Right lobe of liver (tissue), 4 donors: ENCODE data around the gene CLEC16A.

Experiments used
- POLR2A ChIP-seq: fragments of 450-650 bp; IDR thresholded peaks from one replicate; pipeline ENCODE4 v1.6.1; 2017; ENCODE audit warnings: antibody characterized with exemption, mild to moderate bottlenecking
- TF ChIP-seq, protein P1 (sequence below), 4 donors: fragments of 200-600 bp in 3 of 4; fragments of 450-650 bp in 1 of 4; IDR thresholded peaks; one replicate each; pipeline versions ENCODE4 v1.5.1 to v1.8.0; 2016 to 2022; ENCODE audit warnings: antibody characterized with exemption in 4 of 4, mild to moderate bottlenecking in 2 of 4
- donor health status: DM: no; HTN: no; CAD: no.
- donor health status: DM: no; HTN: no; CAD: no.
- donor health status: DM: no; HTN: yes; CAD: no.

DNA sequence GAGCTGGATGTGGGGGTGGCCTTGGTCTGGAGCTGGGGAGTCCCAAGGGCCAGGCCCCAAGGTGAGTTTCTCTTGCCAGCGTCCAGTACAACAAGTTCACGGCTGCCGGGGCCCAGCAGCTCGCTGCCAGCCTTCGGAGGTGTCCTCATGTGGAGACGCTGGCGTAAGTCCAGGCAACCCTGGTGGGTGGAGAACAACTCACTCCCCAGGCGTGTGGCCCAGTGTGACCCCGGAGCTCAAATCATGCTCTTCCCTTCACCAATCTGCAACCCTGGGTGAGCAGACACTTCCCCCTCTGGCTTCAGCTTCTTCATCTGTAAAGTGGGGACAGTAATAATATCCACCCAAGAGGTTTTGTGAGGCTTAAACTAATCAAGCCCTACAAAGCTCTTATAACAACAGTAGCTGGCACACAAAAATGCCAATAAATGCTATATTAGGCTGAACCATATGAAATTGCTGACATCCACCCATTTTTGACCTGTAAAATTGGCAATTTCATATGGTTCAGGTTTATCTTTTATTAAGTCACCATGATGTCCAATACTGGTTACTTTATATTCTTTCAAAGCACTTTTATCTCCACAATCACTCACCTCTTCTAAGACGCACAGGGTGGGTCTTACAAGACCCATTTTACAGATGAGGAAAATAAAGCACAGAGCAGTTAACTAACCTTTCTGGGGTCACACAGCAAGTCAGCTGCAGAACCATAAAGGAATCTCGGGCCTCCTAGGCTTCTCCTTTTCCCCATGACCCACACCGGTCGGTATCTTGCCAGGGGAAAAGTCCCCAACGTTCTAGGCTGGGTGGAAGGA lies 21.8 kb upstream of the CLEC16A start:
- TF ChIP-seq, protein P1, sequence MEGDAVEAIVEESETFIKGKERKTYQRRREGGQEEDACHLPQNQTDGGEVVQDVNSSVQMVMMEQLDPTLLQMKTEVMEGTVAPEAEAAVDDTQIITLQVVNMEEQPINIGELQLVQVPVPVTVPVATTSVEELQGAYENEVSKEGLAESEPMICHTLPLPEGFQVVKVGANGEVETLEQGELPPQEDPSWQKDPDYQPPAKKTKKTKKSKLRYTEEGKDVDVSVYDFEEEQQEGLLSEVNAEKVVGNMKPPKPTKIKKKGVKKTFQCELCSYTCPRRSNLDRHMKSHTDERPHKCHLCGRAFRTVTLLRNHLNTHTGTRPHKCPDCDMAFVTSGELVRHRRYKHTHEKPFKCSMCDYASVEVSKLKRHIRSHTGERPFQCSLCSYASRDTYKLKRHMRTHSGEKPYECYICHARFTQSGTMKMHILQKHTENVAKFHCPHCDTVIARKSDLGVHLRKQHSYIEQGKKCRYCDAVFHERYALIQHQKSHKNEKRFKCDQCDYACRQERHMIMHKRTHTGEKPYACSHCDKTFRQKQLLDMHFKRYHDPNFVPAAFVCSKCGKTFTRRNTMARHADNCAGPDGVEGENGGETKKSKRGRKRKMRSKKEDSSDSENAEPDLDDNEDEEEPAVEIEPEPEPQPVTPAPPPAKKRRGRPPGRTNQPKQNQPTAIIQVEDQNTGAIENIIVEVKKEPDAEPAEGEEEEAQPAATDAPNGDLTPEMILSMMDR (IDR thresholded peaks at IDR 0.05), result no peak
- TF ChIP-seq POLR2A, result no peak
